Kidney epithelial cell (primary cell): ENCODE data around the gene NGEF. TPM values are rescaled to one million over a fixed set of nuclear protein-coding genes. Genes with fewer than 3 reads are reported as not detected.

ENCODE experiments used
- DNase-seq: peaks from one replicate; pipeline ENCODE4 v3.0.0-alpha.2; 2010; ENCODE audit warnings: low read depth
- H3K27me3 ChIP-seq: 2 replicates; pipeline ENCODE4 v1.6.0; 2011; ENCODE audit warnings: low read length; ENCODE audit not compliant: control insufficient read depth, insufficient read depth
- H3K36me3 ChIP-seq: 2 replicates; pipeline ENCODE4 v1.5.1; 2011; ENCODE audit warnings: low read length; ENCODE audit not compliant: control insufficient read depth, insufficient read depth
- H3K4me3 ChIP-seq: 2 replicates; pipeline ENCODE4 v1.5.1; 2011; ENCODE audit warnings: low read depth, mild to moderate bottlenecking, control low read depth, low read length
- total RNA-seq: library from RNA; depleted of rRNA; stranded (reverse); fragments of >200 nt; gene quantifications from 2 replicates; pipeline ENCODE4 v1.2.3, GENCODE V29; 2015
- TF ChIP-seq, protein P1 (sequence below): IDR thresholded peaks from 2 replicates; pipeline ENCODE4 v1.5.1; 2011; ENCODE audit warnings: mild to moderate bottlenecking, moderate library complexity, low read length, control low read depth, inconsistent platforms; ENCODE audit not compliant: insufficient read depth, poor library complexity, severe bottlenecking

Gene NGEF
- total RNA-seq, 1 donor from 2014 or later = 2.5 TPM

DNA sequence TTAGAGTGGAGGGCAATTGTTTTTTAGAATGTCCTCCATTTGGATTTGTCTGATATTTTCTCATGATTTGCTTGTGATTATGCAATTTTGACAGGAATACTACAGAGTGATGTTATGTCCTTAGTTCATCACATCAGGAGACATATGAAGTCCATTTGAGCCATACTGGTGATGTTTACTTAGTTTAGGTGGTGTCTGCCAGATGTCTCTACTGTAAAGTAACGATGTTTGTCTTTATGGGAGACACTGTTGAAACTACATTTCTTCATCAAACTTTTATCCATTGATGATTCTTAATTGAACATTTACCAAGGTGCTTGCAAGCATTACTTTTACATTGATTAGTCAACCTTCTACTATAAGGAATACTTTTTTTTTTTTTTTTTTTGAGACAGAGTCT, 147.9 kb downstream of the NGEF start:
- TF ChIP-seq, protein P1, sequence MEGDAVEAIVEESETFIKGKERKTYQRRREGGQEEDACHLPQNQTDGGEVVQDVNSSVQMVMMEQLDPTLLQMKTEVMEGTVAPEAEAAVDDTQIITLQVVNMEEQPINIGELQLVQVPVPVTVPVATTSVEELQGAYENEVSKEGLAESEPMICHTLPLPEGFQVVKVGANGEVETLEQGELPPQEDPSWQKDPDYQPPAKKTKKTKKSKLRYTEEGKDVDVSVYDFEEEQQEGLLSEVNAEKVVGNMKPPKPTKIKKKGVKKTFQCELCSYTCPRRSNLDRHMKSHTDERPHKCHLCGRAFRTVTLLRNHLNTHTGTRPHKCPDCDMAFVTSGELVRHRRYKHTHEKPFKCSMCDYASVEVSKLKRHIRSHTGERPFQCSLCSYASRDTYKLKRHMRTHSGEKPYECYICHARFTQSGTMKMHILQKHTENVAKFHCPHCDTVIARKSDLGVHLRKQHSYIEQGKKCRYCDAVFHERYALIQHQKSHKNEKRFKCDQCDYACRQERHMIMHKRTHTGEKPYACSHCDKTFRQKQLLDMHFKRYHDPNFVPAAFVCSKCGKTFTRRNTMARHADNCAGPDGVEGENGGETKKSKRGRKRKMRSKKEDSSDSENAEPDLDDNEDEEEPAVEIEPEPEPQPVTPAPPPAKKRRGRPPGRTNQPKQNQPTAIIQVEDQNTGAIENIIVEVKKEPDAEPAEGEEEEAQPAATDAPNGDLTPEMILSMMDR = no peak
- Histone ChIP-seq H3K36me3 (no peaks in the 10 kb centered on the region), H3K27me3 (no peaks in the 10 kb centered on the region), H3K4me3 (no peak overlapping the region)
- no peak for DNase-seq

DNA sequence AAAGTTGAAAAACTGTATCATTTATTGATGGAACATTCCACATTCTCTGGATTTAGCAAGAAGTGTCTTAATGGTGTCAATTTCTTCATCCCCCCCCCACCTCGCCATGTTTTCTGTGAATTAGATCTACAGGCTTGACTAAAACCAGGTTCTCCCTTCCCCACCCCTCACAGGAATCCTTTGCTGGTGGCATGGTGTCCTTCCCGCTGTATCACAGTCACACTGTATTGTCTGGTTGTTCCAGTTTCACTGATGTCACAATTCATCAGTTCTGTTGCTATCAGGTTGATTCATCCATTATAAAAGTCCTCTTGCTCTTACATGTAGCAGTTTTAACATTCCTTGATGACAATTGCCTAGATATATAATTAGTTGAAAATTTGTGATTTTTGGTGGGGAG, 149.1 kb downstream of the NGEF start:
- DNase-seq = no peak
- Histone ChIP-seq H3K36me3 (no peaks in the 10 kb centered on the region), H3K27me3 (no peaks in the 10 kb centered on the region), H3K4me3 (no peak overlapping the region)
- TF ChIP-seq, protein P1 = no peak

DNA sequence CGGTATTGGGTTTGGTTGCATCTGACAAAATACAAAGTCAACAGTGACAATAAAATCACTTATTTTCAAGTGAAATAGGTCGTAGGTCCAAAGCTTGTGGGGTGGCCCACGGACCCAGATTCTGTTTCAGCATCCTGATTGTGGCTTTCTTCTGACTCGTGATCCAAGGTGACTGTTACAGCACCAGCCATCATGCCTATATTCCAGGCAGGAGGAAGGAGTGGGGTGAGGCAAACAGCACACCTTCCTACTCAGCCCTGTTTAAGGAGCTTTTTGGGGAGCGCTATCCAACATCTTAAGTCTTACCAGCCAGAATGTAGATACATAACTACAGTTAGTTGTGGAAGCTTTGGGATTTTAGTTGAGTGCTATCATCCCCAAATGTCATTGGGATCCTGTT, 151.7 kb downstream of the NGEF start:
- DNase-seq = no peak
- TF ChIP-seq, protein P1 = no peak
- no peak overlapping the region for H3K4me3 ChIP-seq
- H3K27me3 ChIP-seq = no peaks in the 10 kb centered on the region
- H3K36me3 ChIP-seq = peaks cover 1% of the 10 kb centered on the region

- Histone ChIP-seq H3K27me3 (no peaks in the 10 kb centered on the region), H3K36me3 (peaks cover 1% of the 10 kb centered on the region), H3K4me3 (no peak overlapping the region)
- DNase-seq = no peak
- TF ChIP-seq, protein P1 = no peak
Measured at GRCh38 chr2:232860593-232861241, 152.3 kb downstream of the NGEF start.

DNA sequence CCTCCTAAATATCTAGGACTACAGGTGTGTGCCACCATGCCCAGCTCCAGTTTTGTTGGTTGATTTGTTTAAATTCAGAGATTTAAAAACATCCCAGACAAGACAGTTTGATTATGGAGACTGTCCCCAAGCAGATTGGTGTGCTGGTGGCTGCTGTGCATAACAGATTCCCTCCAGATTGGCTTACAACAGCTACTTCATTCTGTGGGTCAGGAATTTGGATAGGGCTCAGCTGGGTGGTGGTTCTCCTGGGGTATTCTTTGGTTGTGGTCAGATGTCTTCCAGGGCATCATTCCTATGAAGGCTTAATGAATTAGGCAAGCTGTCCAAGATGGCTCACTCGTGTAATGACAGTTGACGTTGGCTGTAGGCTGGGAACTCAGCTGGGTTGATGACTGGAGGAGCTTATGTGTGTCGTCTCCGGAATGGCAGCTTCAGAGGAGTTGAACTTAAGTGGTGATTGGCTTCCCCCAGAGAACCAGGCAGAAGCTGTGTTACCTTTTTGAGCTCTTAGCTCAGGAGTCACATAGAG, 153.6 kb downstream of the NGEF start:
- Histone ChIP-seq H3K4me3 (no peak overlapping the region), H3K27me3 (no peaks in the 10 kb centered on the region), H3K36me3 (peaks cover 1% of the 10 kb centered on the region)
- TF ChIP-seq, protein P1 = no peak
- no peak for DNase-seq

DNA sequence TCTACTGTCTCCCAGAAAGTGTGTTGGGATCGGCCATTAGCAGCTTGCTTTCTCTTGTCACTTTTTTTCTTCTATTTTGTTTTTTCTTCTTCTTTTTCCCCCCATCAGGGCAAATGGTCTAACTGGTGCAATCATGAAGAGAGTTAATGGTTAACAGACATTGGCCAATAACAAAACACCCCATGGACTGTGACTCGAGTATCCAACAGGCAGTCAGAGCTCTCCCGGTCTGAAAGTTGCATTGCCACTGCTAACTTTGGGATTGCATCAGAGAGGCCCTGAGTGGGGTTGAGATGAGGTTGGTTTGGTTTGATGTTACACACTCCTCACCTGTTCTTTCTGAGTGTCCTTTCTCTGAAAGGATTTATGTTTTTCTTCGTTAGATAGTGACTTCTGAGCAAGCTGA, 155.9 kb downstream of the NGEF start:
- DNase-seq = peak; percentile 66
- H3K4me3 ChIP-seq = no peak overlapping the region
- H3K36me3 ChIP-seq = peaks cover 1% of the 10 kb centered on the region
- TF ChIP-seq, protein P1 = no peak
- H3K27me3 ChIP-seq = no peaks in the 10 kb centered on the region
